Cardiac fibroblast (primary cell): ENCODE results near the gene GIMAP2.

Experiments
- DNase-seq, 2 donors: peaks; one replicate each; pipeline versions ENCODE4 v3.0.0 to v3.0.0-alpha.2; 2010; ENCODE audit warnings: low read depth in 2 of 2
- H3K4me3 ChIP-seq, 2 donors: replicated peaks in 1 of 2; 1 replicate in 1 of 2; 2 replicates in 1 of 2; pipeline ENCODE4 v1.5.1; 2011; ENCODE audit warnings: low read depth in 2 of 2, low read length in 2 of 2, mild to moderate bottlenecking in 2 of 2, moderate library complexity in 1 of 2
- CTCF ChIP-seq: IDR thresholded peaks from one replicate; pipeline ENCODE4 v1.5.1; 2011; ENCODE audit warnings: low read depth, mild to moderate bottlenecking, low read length, inconsistent platforms

Gene GIMAP2

GRCh38 chr7:150686030-150686631 is 625 bp downstream of the GIMAP2 start:
- TF ChIP-seq CTCF, result no peak
- peak overlapping the region in 1 of 2 donors; percentile 25 for H3K4me3 ChIP-seq
- no peak for DNase-seq

- H3K4me3 ChIP-seq, result no peak overlapping the region
- no peak for DNase-seq
- TF ChIP-seq CTCF, result no peak
Observed at GRCh38 chr7:150688630-150689029, 3.1 kb downstream of the GIMAP2 start.

GRCh38 chr7:150695654-150696053 is 10.1 kb downstream of the GIMAP2 start:
- DNase-seq, result no peak
- H3K4me3 ChIP-seq, result no peak overlapping the region
- TF ChIP-seq CTCF, result no peak

- no peak for TF ChIP-seq CTCF
- DNase-seq, result no peak
- no peak overlapping the region for H3K4me3 ChIP-seq
Observed at GRCh38 chr7:150703209-150703608, 17.7 kb downstream of the GIMAP2 start.

GRCh38 chr7:150715293-150715692 is 29.8 kb downstream of the GIMAP2 start:
- TF ChIP-seq CTCF, result no peak
- no peak for DNase-seq
- H3K4me3 ChIP-seq, result no peak overlapping the region

- no peak overlapping the region for H3K4me3 ChIP-seq
- DNase-seq, result no peak
- TF ChIP-seq CTCF, result no peak
Observed at GRCh38 chr7:150715738-150716137, 30.2 kb downstream of the GIMAP2 start.

GRCh38 chr7:150716368-150716767 is 30.9 kb downstream of the GIMAP2 start, which contains the start of gene GIMAP1:
Gene GIMAP1 (plus strand): TSS chr7:150716613. CDS start chr7:150719048, 2,435 bp downstream.
- TF ChIP-seq CTCF, result no peak
- DNase-seq, result no peak

More at GRCh38 chr7:150716368-150716767, 30.9 kb downstream of the GIMAP2 start, which contains the start of gene GIMAP1:
- no peak within 1 kb of the TSS for H3K4me3 ChIP-seq
